Measurements from ENCODE around the gene C1orf232.

C1orf232 gene

GRCh38 chr1:26177182-26177684 lies 8.5 kb upstream of the C1orf232 start, which contains the start of gene CNKSR1:
CNKSR1 (plus strand) TSS chr1:26177491; CDS start chr1:26177548, 57 bp downstream.
- Histone ChIP-seq H3K4me1 (ENCODE audit: control insufficient read depth, insufficient read depth, low read length, unreplicated experiment) (no peaks in the 10 kb centered on the region), H3K4me3 (ENCODE audit: low read depth, low read length) (no peak within 1 kb of the TSS), H3K36me3 (ENCODE audit: insufficient read depth, low read length) (no peaks in the 10 kb centered on the region), H3K79me2 (ENCODE audit: control insufficient read depth, insufficient read depth, low read length, unreplicated experiment) (no peaks in the 10 kb centered on the region), H3K27ac (ENCODE audit: low read depth, low read length) (no peak within 1 kb of the TSS), H2AFZ (ENCODE audit: low read length, unreplicated experiment) (no peak within 1 kb of the TSS), H3K27me3 (ENCODE audit: insufficient read depth, low read length) (no peaks in the 10 kb centered on the region)

GRCh38 chr1:26175346-26175745 lies 6.6 kb upstream of the C1orf232 start:
- H2AFZ ChIP-seq (ENCODE audit: low read length, unreplicated experiment): no peak overlapping the region
- H3K27ac ChIP-seq (ENCODE audit: low read depth, low read length): no peak overlapping the region
- no peaks in the 10 kb centered on the region for H3K27me3 ChIP-seq (ENCODE audit: insufficient read depth, low read length)
- no peak overlapping the region for H3K4me3 ChIP-seq (ENCODE audit: low read depth, low read length)
- no peaks in the 10 kb centered on the region for H3K36me3 ChIP-seq (ENCODE audit: insufficient read depth, low read length)
- H3K4me1 ChIP-seq (ENCODE audit: control insufficient read depth, insufficient read depth, low read length, unreplicated experiment): no peaks in the 10 kb centered on the region
- peaks cover 11% of the 10 kb centered on the region for H3K79me2 ChIP-seq (ENCODE audit: control insufficient read depth, insufficient read depth, low read length, unreplicated experiment)

GRCh38 chr1:26171084-26172072 lies 2.6 kb upstream of the C1orf232 start, which contains the start of gene ZNF593OS:
ZNF593OS (minus strand) TSS chr1:26171832; CDS start chr1:26171661, 171 bp downstream.
- Histone ChIP-seq H3K36me3 (ENCODE audit: insufficient read depth, low read length) (no peaks in the 10 kb centered on the region), H2AFZ (ENCODE audit: low read length, unreplicated experiment) (no peak within 1 kb of the TSS), H3K27me3 (ENCODE audit: insufficient read depth, low read length) (no peaks in the 10 kb centered on the region), H3K4me3 (ENCODE audit: low read depth, low read length) (peak within 1 kb of the TSS; percentile 96), H3K4me1 (ENCODE audit: control insufficient read depth, insufficient read depth, low read length, unreplicated experiment) (peaks cover 7% of the 10 kb centered on the region), H3K79me2 (ENCODE audit: control insufficient read depth, insufficient read depth, low read length, unreplicated experiment) (peaks cover 17% of the 10 kb centered on the region), H3K27ac (ENCODE audit: low read depth, low read length) (no peak within 1 kb of the TSS)

- peak overlapping the region; percentile 94 for H2AFZ ChIP-seq (ENCODE audit: low read length, unreplicated experiment)
- H3K27me3 ChIP-seq (ENCODE audit: insufficient read depth, low read length): no peaks in the 10 kb centered on the region
- no peak overlapping the region for H3K27ac ChIP-seq (ENCODE audit: low read depth, low read length)
- no peaks in the 10 kb centered on the region for H3K36me3 ChIP-seq (ENCODE audit: insufficient read depth, low read length)
- peak overlapping the region; percentile 96 for H3K4me3 ChIP-seq (ENCODE audit: low read depth, low read length)
- H3K4me1 ChIP-seq (ENCODE audit: control insufficient read depth, insufficient read depth, low read length, unreplicated experiment): peaks cover 7% of the 10 kb centered on the region
- H3K79me2 ChIP-seq (ENCODE audit: control insufficient read depth, insufficient read depth, low read length, unreplicated experiment): peaks cover 17% of the 10 kb centered on the region
These were observed 1.7 kb upstream of the C1orf232 start for GRCh38 chr1:26170472-26170821.

GRCh38 chr1:26169669-26170471 lies 1.1 kb upstream of the C1orf232 start, which contains the start of gene ZNF593:
ZNF593 (plus strand) TSS chr1:26169908; CDS start chr1:26169984, 76 bp downstream.
- Histone ChIP-seq H3K27me3 (ENCODE audit: insufficient read depth, low read length) (no peaks in the 10 kb centered on the region), H3K4me3 (ENCODE audit: low read depth, low read length) (peak within 1 kb of the TSS; percentile 96), H3K4me1 (ENCODE audit: control insufficient read depth, insufficient read depth, low read length, unreplicated experiment) (peaks cover 7% of the 10 kb centered on the region), H2AFZ (ENCODE audit: low read length, unreplicated experiment) (peak within 1 kb of the TSS; percentile 95), H3K36me3 (ENCODE audit: insufficient read depth, low read length) (no peaks in the 10 kb centered on the region), H3K27ac (ENCODE audit: low read depth, low read length) (peak within 1 kb of the TSS; percentile 50; the same call in 1 of the 2 replicates), H3K79me2 (ENCODE audit: control insufficient read depth, insufficient read depth, low read length, unreplicated experiment) (peaks cover 17% of the 10 kb centered on the region)

- H3K79me2 ChIP-seq (ENCODE audit: control insufficient read depth, insufficient read depth, low read length, unreplicated experiment): peaks cover 17% of the 10 kb centered on the region
- no peaks in the 10 kb centered on the region for H3K27me3 ChIP-seq (ENCODE audit: insufficient read depth, low read length)
- H3K27ac ChIP-seq (ENCODE audit: low read depth, low read length): no peak overlapping the region
- peaks cover 7% of the 10 kb centered on the region for H3K4me1 ChIP-seq (ENCODE audit: control insufficient read depth, insufficient read depth, low read length, unreplicated experiment)
- H3K36me3 ChIP-seq (ENCODE audit: insufficient read depth, low read length): no peaks in the 10 kb centered on the region
- peak overlapping the region; percentile 96 for H3K4me3 ChIP-seq (ENCODE audit: low read depth, low read length)
- peak overlapping the region; percentile 95 for H2AFZ ChIP-seq (ENCODE audit: low read length, unreplicated experiment)
These were observed 413 bp upstream of the C1orf232 start for GRCh38 chr1:26169198-26169554.

- Histone ChIP-seq H3K79me2 (ENCODE audit: control insufficient read depth, insufficient read depth, low read length, unreplicated experiment) (peaks cover 17% of the 10 kb centered on the region), H3K27ac (ENCODE audit: low read depth, low read length) (no peak overlapping the region), H3K4me1 (ENCODE audit: control insufficient read depth, insufficient read depth, low read length, unreplicated experiment) (peaks cover 7% of the 10 kb centered on the region), H3K4me3 (ENCODE audit: low read depth, low read length) (no peak overlapping the region), H3K36me3 (ENCODE audit: insufficient read depth, low read length) (no peaks in the 10 kb centered on the region), H2AFZ (ENCODE audit: low read length, unreplicated experiment) (no peak overlapping the region), H3K27me3 (ENCODE audit: insufficient read depth, low read length) (peaks cover 4% of the 10 kb centered on the region; the same call in 1 of the 2 replicates)
These were observed 2.0 kb downstream of the C1orf232 start for GRCh38 chr1:26166719-26167281.

GRCh38 chr1:26164861-26165842 lies 3.6 kb downstream of the C1orf232 start:
- Histone ChIP-seq H3K79me2 (ENCODE audit: control insufficient read depth, insufficient read depth, low read length, unreplicated experiment) (peaks cover 4% of the 10 kb centered on the region), H3K27ac (ENCODE audit: low read depth, low read length) (no peak overlapping the region), H2AFZ (ENCODE audit: low read length, unreplicated experiment) (peak overlapping the region; percentile 75), H3K36me3 (ENCODE audit: insufficient read depth, low read length) (no peaks in the 10 kb centered on the region), H3K4me1 (ENCODE audit: control insufficient read depth, insufficient read depth, low read length, unreplicated experiment) (peaks cover 11% of the 10 kb centered on the region), H3K27me3 (ENCODE audit: insufficient read depth, low read length) (peaks cover 4% of the 10 kb centered on the region; the same call in 1 of the 2 replicates), H3K4me3 (ENCODE audit: low read depth, low read length) (no peak overlapping the region)

- H3K79me2 ChIP-seq (ENCODE audit: control insufficient read depth, insufficient read depth, low read length, unreplicated experiment): no peaks in the 10 kb centered on the region
- H3K27me3 ChIP-seq (ENCODE audit: insufficient read depth, low read length): peaks cover 4% of the 10 kb centered on the region; the same call in 1 of the 2 replicates
- peak overlapping the region; percentile 75 for H2AFZ ChIP-seq (ENCODE audit: low read length, unreplicated experiment)
- H3K27ac ChIP-seq (ENCODE audit: low read depth, low read length): no peak overlapping the region
- H3K36me3 ChIP-seq (ENCODE audit: insufficient read depth, low read length): no peaks in the 10 kb centered on the region
- H3K4me3 ChIP-seq (ENCODE audit: low read depth, low read length): peak overlapping the region; percentile 72
- peaks cover 8% of the 10 kb centered on the region for H3K4me1 ChIP-seq (ENCODE audit: control insufficient read depth, insufficient read depth, low read length, unreplicated experiment)
These were observed 4.5 kb downstream of the C1orf232 start for GRCh38 chr1:26164036-26164860.
